ENCODE results near the gene LY6G5B. TPM values are rescaled to one million over a fixed set of nuclear protein-coding genes. Genes with fewer than 3 reads are reported as not detected.

The LY6G5B gene
- total and polyA plus RNA-seq, 4 experiments from 2014 or later: 0.98 to 39.8 (median 39.3) TPM; not detected in 1

DNA sequence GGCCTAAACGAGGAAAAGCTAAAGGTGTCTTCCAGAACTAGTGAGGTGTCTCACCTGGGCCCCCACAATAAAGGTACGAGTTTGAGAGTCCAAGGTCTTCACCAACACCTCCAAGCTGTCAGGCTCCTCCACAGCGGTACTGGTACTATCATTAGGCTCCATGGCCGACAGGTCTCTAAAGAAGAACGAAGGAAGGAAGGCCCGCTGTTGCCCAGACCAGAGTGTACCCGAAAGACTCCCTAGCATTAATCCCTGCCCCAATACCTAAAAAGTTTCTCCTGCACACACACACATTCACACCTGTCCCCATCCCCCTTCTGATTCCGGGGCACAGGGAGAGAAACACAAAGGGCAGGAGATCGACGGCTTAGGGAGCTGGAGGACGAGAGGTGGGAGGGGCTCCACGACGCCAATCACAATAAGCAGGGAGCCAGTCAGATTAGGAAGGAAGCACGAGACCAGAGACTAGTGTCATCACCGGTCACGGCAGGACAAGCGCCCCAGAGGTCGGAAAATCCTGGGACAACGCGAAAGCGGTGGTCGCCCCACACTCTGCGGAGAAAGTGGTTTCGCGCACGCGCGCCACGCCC lies 18.1 kb upstream of the LY6G5B start:
- peak overlapping the region; percentile 93 for H3K27ac ChIP-seq (ENCODE audit: low read depth, low read length)
- H3K9me3 ChIP-seq (ENCODE audit: control insufficient read depth in 1 of 2, low read length in 2 of 2): no peaks in the 10 kb centered on the region
- intact Hi-C loops (cut with micrococcal nuclease): loop anchor here (1.0 to 10.0 kb wide), 11 partner anchors 9 to 1193 kb away; partner anchors contain the start of genes ABHD16A, C6orf47, LTB and NFKBIL1
- no peak for DNase-seq
- H3K27me3 Mint-ChIP-seq: no peaks in the 10 kb centered on the region
- peaks cover 21% of the 10 kb centered on the region for H3K4me1 ChIP-seq (ENCODE audit: insufficient read depth, low read length)
- peaks cover 31% of the 10 kb centered on the region for H3K36me3 ChIP-seq (ENCODE audit: insufficient read depth, low read length)
- H3K27ac Mint-ChIP-seq: peak overlapping the region; percentile 99 to 100 (median 100)
- H3K4me1 Mint-ChIP-seq: peaks cover 27 to 58% (median 38%) of the 10 kb centered on the region in 4 donors
- ChIA-PET POLR2A (ENCODE audit: partially characterized antibody) (interaction anchor here (0.7 to 7.2 kb wide), 54 partner anchors 8 to 1666 kb away, joined by 3 to 269 read pairs (median 7); partner anchors contain the start of genes ABHD16A, ATF6B, C6orf47 and CLIC1), CTCF (ENCODE audit: partially characterized antibody) (interaction anchor here (1.5 to 4.6 kb wide), 4 partner anchors 13 to 110 kb away, joined by 4 to 28 read pairs (median 6); partner anchors contain the start of genes CSNK2B, DDX39B and GPANK1)
- peaks cover 27 to 57% of the 10 kb centered on the region in 2 donors for H3K36me3 Mint-ChIP-seq
- H3K4me3 Mint-ChIP-seq: peak overlapping the region; percentile 96 to 100 (median 98)
- no peaks in the 10 kb centered on the region for H3K27me3 ChIP-seq (ENCODE audit: insufficient read depth, low read length)
- peaks cover 0 to 13% (median 0%) of the 10 kb centered on the region in 8 donors for H3K9me3 Mint-ChIP-seq
- H3K4me3 ChIP-seq (ENCODE audit: low read length in 2 of 2): peak overlapping the region; percentile 85 to 92

DNA sequence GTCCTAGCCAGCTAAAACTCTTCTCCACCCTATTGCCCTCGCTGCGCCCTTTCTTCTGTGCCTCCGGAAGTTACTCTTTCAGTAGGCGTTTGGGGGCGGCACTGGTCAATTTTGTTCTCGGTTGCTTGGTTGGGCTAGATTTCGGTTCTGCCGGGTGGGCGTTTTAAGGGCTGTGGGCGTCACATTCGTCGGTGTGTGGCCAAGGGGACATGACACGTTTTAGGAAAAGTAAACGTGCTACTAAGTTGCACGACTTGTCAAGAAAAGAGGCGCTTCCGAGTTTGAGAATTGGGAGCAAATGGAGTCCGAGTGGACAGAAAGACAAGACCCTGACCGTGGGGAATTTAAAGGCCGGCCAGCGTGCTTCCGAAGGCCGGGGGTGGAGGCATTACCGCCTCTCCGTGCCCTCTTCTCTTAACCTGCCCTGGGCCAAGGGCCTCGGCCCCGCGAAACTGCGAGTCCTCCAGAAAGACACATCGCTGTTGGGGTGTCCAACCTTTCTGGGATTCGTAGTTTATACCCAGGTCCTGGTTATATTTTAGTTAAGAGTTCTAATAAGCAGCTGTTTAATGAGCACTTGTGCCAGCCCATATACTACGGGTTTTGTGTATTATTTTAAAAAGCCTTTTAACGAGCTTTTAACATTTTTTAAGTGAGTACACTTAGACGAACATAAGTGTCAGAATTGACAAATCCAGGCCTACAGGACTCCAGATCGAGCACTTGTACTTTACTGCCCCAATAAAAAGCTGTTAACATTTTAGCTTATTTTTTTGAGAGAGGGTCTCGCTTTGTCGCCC lies 16.7 kb upstream of the LY6G5B start:
- ChIA-PET CTCF (ENCODE audit: partially characterized antibody) (interaction anchor here (0.5 to 4.6 kb wide), 8 partner anchors 12 to 179 kb away, joined by 3 to 28 read pairs (median 4); partner anchors contain the start of genes ABHD16A, CSNK2B, DDX39B and GPANK1), POLR2A (ENCODE audit: partially characterized antibody) (interaction anchor here (0.6 to 7.2 kb wide), 56 partner anchors 10 to 1665 kb away, joined by 3 to 269 read pairs (median 7); partner anchors contain the start of genes ABHD16A, ATF6B, C6orf47 and CLIC1)
- Histone ChIP-seq H3K9me3 (ENCODE audit: control insufficient read depth in 1 of 2, low read length in 2 of 2) (no peaks in the 10 kb centered on the region), H3K4me1 (ENCODE audit: insufficient read depth, low read length) (peaks cover 33% of the 10 kb centered on the region), H3K4me3 (ENCODE audit: low read length in 2 of 2) (peak overlapping the region; percentile 85 to 92), H3K27me3 (ENCODE audit: insufficient read depth, low read length) (no peaks in the 10 kb centered on the region), H3K27ac (ENCODE audit: low read depth, low read length) (peak overlapping the region; percentile 93), H3K36me3 (ENCODE audit: insufficient read depth, low read length) (peaks cover 24% of the 10 kb centered on the region)
- peak overlapping the region; percentile 99 to 100 (median 100) for H3K27ac Mint-ChIP-seq
- H3K4me3 Mint-ChIP-seq: peak overlapping the region; percentile 96 to 100 (median 98)
- DNase-seq: peak in 1 of 5 donors; percentile 93
- H3K27me3 Mint-ChIP-seq: no peaks in the 10 kb centered on the region
- H3K36me3 Mint-ChIP-seq: peaks cover 15 to 54% of the 10 kb centered on the region in 2 donors
- H3K4me1 Mint-ChIP-seq: peaks cover 36 to 72% (median 46%) of the 10 kb centered on the region in 4 donors
- H3K9me3 Mint-ChIP-seq: peaks cover 0 to 13% (median 0%) of the 10 kb centered on the region in 8 donors
- intact Hi-C loops (cut with micrococcal nuclease): loop anchor here (1.0 to 10.0 kb wide), 11 partner anchors 7 to 1192 kb away; partner anchors contain the start of genes ABHD16A, C6orf47, LTB and NFKBIL1

DNA sequence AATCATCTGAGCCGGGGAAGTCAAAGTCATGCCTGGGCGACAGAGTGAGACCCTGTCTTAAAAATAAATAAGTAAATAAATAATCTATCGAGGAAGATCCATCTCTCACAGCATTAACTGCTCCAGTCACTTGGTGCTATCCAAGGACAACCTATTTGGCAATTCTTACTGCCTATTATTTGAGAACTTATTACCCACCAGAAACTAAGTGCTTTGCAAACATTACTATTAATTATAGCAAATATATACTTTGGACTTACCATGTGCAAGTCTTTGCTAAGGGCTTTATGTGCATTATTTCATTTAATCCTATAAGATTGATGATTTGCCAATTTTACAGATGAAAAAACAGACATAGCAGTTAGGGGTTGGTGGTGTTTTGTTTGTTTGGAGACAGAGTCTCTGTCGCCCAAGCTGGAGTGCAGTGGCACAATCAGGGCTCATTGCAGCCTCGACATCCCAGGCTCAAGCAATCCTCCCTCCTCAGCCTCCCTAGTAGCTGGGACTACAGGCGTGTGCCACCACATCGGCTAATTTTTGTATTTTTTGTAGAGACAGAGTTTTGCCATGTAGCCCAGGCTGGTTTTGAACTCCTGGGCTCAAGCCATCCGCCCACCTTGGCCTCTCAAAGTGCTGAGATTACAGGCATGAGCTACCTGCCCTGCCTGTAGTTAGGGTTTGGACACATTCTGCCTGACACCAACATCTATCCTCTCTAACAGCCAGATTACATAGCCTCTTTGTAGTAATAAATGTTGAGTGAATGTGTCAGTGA lies 15.0 kb upstream of the LY6G5B start:
- ChIA-PET POLR2A (ENCODE audit: partially characterized antibody) (interaction anchor here (3.4 to 7.2 kb wide), 5 partner anchors 9 to 176 kb away, joined by 14 to 269 read pairs (median 31); partner anchors contain the start of genes C6orf47, CSNK2B, GPANK1 and HSPA1B), CTCF (ENCODE audit: partially characterized antibody) (interaction anchor here (0.8 to 4.6 kb wide), 7 partner anchors 8 to 176 kb away, joined by 3 to 28 read pairs (median 4); partner anchors contain the start of genes ABHD16A, CSNK2B and GPANK1)
- H3K4me1 Mint-ChIP-seq: peaks cover 40 to 80% (median 56%) of the 10 kb centered on the region in 4 donors
- no peaks in the 10 kb centered on the region for H3K27me3 Mint-ChIP-seq
- DNase-seq: no peak
- H3K27ac ChIP-seq (ENCODE audit: low read depth, low read length): no peak overlapping the region
- peaks cover 8% of the 10 kb centered on the region for H3K36me3 ChIP-seq (ENCODE audit: insufficient read depth, low read length)
- peak overlapping the region in 2 of 8 donors; percentile 29 to 42 for H3K4me3 Mint-ChIP-seq
- H3K4me1 ChIP-seq (ENCODE audit: insufficient read depth, low read length): peaks cover 49% of the 10 kb centered on the region
- no peak overlapping the region for H3K4me3 ChIP-seq (ENCODE audit: low read length in 2 of 2)
- peak overlapping the region in 2 of 7 donors; percentile 55 to 57 for H3K27ac Mint-ChIP-seq
- intact Hi-C loops (cut with micrococcal nuclease): loop anchor here (5.0 to 10.0 kb wide), 2 partner anchors 72 to 1190 kb away; partner anchors contain the start of genes LTB and PSMB8
- H3K27me3 ChIP-seq (ENCODE audit: insufficient read depth, low read length): no peaks in the 10 kb centered on the region
- H3K36me3 Mint-ChIP-seq: peaks cover 6 to 44% of the 10 kb centered on the region in 2 donors
- no peaks in the 10 kb centered on the region for H3K9me3 ChIP-seq (ENCODE audit: control insufficient read depth in 1 of 2, low read length in 2 of 2)
- H3K9me3 Mint-ChIP-seq: peaks cover 0 to 13% (median 0%) of the 10 kb centered on the region in 8 donors

DNA sequence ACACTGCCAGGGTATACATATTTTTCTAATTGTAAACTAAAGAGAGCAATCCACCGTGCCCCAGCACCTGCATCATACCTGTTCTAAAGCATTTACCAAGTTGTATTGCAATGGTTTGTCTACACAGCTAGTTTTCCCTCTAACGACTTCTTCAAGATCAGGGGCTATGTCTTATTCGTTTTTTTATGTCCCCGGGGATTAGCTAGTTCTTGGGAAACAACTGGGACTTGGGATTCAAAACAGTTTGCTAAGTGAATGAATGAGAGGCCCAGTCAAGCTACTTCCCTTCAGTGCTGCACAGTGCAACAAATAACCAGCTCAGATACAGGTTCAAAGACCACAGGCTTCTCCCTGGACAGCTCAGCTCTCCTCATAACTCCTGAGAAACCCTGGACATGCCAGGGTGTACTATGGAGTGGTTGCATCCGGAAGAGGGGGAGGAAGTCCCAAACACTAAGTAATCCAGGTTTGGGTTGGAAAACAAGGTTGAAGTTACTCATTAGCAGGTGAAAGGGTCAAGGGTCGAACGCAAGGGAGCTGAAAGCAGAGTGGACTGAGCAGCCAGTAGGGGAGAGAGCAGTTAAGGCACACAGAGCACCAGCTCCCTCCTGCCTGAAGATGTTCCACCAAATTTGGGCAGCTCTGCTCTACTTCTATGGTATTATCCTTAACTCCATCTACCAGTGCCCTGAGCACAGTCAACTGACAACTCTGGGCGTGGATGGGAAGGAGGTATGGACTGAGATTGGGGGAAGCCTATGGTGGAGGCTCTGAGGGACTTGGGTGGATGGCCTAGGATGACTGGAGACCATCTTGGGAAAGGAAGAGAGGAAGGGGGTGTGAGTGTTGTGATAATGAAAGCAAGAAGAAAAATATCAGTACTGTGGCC lies 14.2 kb upstream of the LY6G5B start, which contains the start of gene APOM:
Gene APOM (plus strand): TSS at position 546 of the 889 bp plus-strand sequence. CDS start 73 bp downstream, at position 619.
- Histone ChIP-seq H3K4me1 (ENCODE audit: insufficient read depth, low read length) (peaks cover 50% of the 10 kb centered on the region), H3K27ac (ENCODE audit: low read depth, low read length) (no peak within 1 kb of the TSS), H3K36me3 (ENCODE audit: insufficient read depth, low read length) (peaks cover 5% of the 10 kb centered on the region), H3K4me3 (ENCODE audit: low read length in 2 of 2) (no peak within 1 kb of the TSS), H3K27me3 (ENCODE audit: insufficient read depth, low read length) (no peaks in the 10 kb centered on the region), H3K9me3 (ENCODE audit: control insufficient read depth in 1 of 2, low read length in 2 of 2) (no peaks in the 10 kb centered on the region)
- intact Hi-C loops (cut with micrococcal nuclease): loop anchor here (10.0 kb wide), 1 partner anchor 1189 kb away; the partner anchor contains the start of gene PSMB8
- Mint-ChIP-seq H3K27ac (peak within 1 kb of the TSS; percentile 37 to 88 (median 70)), H3K27me3 (no peaks in the 10 kb centered on the region), H3K4me3 (peak within 1 kb of the TSS in 4 of 8 donors; percentile 28 to 58 (median 39)), H3K9me3 (peaks cover 0 to 15% (median 0%) of the 10 kb centered on the region in 8 donors), H3K4me1 (peaks cover 42 to 78% (median 58%) of the 10 kb centered on the region in 4 donors), H3K36me3 (peaks cover 6 to 50% of the 10 kb centered on the region in 2 donors)
- ChIA-PET CTCF (ENCODE audit: partially characterized antibody) (interaction anchor here (0.7 to 4.6 kb wide), 8 partner anchors 9 to 175 kb away, joined by 3 to 28 read pairs (median 3); partner anchors contain the start of genes CSNK2B and GPANK1), POLR2A (ENCODE audit: partially characterized antibody) (interaction anchor here (1.4 to 7.2 kb wide), 2 partner anchors 8 to 35 kb away, joined by 5 to 269 read pairs; partner anchors contain the start of genes C6orf47, CSNK2B, GPANK1 and PRRC2A)
- DNase-seq: no peak

DNA sequence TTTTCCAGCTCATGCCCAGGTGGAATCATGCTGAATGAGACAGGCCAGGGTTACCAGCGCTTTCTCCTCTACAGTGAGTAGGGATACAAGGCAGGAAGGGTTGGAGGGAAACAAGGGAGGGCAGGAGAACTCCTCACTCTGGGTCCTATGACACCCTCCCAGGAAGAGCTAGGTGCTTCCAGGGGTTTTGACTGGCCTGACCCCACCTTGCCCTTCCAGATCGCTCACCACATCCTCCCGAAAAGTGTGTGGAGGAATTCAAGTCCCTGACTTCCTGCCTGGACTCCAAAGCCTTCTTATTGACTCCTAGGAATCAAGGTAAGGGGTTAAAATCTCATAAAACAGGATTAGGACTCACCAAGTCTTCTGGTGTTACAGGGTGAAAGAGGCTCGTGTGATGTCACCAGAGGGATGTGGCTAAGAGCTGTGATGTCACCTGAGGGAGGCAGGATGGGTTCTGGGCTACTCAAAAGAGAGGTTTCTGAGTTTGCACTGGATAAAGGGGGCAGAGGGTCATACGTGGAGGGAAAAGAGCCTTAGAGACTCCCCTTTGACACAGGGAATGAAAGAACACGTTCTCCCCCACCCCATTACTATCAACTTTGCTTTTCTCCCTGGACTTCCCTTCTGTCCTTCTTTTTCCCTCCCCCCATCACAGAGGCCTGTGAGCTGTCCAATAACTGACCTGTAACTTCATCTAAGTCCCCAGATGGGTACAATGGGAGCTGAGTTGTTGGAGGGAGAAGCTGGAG lies 12.2 kb upstream of the LY6G5B start:
- Histone ChIP-seq H3K4me3 (ENCODE audit: low read length in 2 of 2) (no peak overlapping the region), H3K27ac (ENCODE audit: low read depth, low read length) (no peak overlapping the region), H3K36me3 (ENCODE audit: insufficient read depth, low read length) (peaks cover 13% of the 10 kb centered on the region), H3K9me3 (ENCODE audit: control insufficient read depth in 1 of 2, low read length in 2 of 2) (no peaks in the 10 kb centered on the region), H3K4me1 (ENCODE audit: insufficient read depth, low read length) (peaks cover 48% of the 10 kb centered on the region), H3K27me3 (ENCODE audit: insufficient read depth, low read length) (no peaks in the 10 kb centered on the region)
- Mint-ChIP-seq H3K27me3 (no peaks in the 10 kb centered on the region), H3K27ac (peak overlapping the region; percentile 75 to 94 (median 88)), H3K4me1 (peaks cover 36 to 80% (median 54%) of the 10 kb centered on the region in 4 donors), H3K9me3 (peaks cover 0 to 4% (median 0%) of the 10 kb centered on the region in 8 donors), H3K4me3 (peak overlapping the region; percentile 60 to 93 (median 72)), H3K36me3 (peaks cover 6 to 42% of the 10 kb centered on the region in 2 donors)
- POLR2A ChIA-PET (ENCODE audit: partially characterized antibody): interaction anchor here (0.6 to 1.1 kb wide), 2 partner anchors 38 to 173 kb away, joined by 3 to 4 read pairs; no protein-coding TSS in a partner anchor
- peak in 2 of 5 donors; percentile 24 to 72 for DNase-seq
- CTCF ChIA-PET (ENCODE audit: partially characterized antibody): interaction anchor here (1.2 kb wide), 1 partner anchor 172 kb away, joined by 4 read pairs; no protein-coding TSS in a partner anchor
- intact Hi-C loops (cut with micrococcal nuclease): loop anchor here (10.0 kb wide), 1 partner anchor 1187 kb away; the partner anchor contains the start of gene PSMB8
